D721Med (cell line): ENCODE measurements around the gene NINJ2.
"Not testable (repeated sequence)": the region's sequence is repeated elsewhere in the genome, so short reads cannot be mapped to it uniquely, and the experiment has no call there.

ENCODE experiments used
- DNase-seq: peaks from one replicate; pipeline ENCODE4 v3.0.0; 2011; ENCODE audit warnings: low spot score; ENCODE audit not compliant: insufficient read length
- FAIRE-seq: peaks from 2 replicates; lab custom pipeline; 2011; peaks lifted over from hg19 to GRCh38; lab: Jason Lieb, UNC
- TF ChIP-seq, protein P1 (sequence below): IDR thresholded peaks from 2 replicates; pipeline ENCODE4 v1.5.1; 2012; ENCODE audit warnings: mild to moderate bottlenecking, control low read depth; ENCODE audit not compliant: insufficient read depth; ENCODE audit errors: missing control alignments

The NINJ2 gene

DNA sequence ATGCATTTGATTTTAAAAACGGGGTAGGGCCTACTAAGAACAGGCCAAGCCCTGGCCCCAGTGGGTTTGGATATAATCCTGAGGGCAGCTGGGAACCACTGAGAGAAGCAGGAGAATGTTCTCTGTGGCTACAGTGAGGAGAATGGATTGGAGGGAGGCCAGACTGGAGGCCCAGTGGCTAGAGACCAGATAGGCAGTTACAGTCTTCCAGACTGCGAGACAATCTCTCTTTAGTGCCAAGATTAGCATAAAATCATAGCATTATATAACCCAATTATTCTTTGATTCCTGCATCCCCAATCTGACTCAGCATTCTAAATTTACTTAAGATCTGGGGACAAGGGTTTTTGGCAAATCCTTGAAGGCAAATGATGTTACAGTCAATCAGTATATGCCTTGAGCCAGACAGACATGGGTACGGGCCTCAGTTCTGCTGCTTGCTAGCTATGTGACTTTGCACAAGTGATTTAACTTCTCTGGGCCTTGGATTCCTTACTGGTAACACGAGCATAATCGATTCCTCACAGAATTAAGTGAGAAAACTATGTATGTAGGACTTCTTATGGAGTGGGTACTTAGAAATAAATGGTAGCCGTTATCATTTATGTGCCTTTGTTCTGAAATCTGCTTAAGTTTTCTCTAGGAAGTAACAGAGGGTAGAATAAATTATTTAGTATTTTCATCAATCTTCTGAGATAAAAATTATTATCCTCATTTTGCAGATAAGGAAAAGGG lies 18.3 kb downstream of the NINJ2 start:
- TF ChIP-seq, protein P1, sequence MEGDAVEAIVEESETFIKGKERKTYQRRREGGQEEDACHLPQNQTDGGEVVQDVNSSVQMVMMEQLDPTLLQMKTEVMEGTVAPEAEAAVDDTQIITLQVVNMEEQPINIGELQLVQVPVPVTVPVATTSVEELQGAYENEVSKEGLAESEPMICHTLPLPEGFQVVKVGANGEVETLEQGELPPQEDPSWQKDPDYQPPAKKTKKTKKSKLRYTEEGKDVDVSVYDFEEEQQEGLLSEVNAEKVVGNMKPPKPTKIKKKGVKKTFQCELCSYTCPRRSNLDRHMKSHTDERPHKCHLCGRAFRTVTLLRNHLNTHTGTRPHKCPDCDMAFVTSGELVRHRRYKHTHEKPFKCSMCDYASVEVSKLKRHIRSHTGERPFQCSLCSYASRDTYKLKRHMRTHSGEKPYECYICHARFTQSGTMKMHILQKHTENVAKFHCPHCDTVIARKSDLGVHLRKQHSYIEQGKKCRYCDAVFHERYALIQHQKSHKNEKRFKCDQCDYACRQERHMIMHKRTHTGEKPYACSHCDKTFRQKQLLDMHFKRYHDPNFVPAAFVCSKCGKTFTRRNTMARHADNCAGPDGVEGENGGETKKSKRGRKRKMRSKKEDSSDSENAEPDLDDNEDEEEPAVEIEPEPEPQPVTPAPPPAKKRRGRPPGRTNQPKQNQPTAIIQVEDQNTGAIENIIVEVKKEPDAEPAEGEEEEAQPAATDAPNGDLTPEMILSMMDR = no peak
- no peak for FAIRE-seq
- DNase-seq = no peak

DNA sequence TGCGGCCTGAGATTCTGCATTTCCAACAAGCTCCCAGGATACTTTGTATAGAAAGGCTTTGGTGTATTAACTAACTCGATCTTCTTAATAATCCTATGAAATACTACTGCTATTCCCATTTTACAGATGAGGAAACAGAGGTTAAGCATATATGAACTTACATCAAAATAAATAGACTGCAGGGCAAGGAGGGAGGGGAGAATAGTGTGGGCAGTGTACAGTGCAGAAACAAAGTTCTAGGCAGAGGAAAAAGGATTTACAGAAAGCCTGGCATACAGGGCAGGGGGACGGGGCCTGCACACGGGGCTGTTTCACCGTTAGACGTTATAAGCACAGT lies 19.0 kb downstream of the NINJ2 start:
- TF ChIP-seq, protein P1 = no peak

DNA sequence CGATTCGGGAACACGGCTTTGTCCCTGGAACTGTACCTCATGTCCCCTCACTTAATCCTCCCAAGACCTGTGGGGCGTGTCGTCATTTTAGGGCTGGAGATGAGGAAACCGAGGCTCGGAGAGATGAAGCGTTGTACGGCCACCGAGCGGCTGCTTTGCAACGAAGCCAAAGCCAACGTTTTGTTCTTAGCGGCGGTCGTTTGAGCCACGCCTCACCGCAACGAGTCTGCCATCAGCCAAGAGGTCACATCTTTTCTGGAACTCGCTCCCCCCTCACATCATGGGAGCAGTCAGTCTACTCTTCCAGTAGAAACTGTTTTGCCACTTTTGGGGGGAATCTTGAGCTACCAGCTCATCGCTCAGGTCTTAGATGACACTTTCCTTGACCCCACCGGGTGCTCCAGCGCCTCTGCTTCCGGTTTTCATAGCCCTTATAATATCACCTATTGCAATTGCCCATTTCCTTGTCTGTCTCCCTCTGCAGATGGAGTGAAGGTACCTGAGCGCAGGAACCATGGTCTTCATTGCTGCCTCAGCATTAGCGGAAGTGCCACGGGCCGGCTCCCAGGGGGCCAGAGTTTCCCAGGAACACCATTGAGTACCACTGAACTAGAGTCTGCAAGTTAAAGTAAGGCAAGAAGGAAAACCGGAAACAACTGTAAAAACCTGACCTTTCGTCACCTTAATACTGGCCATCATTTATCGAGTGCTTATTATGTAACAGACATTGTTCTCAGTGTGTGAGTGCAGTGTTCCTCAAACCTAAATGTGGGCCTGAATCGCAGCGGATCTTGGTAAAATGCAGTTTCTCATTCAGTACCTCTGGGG lies 19.6 kb downstream of the NINJ2 start:
- DNase-seq = no peak
- no peak for FAIRE-seq
- TF ChIP-seq, protein P1 = no peak

More for the DNA sequence above, 19.0 kb downstream of the NINJ2 start:
- no peak for DNase-seq
- no peak for FAIRE-seq

DNA sequence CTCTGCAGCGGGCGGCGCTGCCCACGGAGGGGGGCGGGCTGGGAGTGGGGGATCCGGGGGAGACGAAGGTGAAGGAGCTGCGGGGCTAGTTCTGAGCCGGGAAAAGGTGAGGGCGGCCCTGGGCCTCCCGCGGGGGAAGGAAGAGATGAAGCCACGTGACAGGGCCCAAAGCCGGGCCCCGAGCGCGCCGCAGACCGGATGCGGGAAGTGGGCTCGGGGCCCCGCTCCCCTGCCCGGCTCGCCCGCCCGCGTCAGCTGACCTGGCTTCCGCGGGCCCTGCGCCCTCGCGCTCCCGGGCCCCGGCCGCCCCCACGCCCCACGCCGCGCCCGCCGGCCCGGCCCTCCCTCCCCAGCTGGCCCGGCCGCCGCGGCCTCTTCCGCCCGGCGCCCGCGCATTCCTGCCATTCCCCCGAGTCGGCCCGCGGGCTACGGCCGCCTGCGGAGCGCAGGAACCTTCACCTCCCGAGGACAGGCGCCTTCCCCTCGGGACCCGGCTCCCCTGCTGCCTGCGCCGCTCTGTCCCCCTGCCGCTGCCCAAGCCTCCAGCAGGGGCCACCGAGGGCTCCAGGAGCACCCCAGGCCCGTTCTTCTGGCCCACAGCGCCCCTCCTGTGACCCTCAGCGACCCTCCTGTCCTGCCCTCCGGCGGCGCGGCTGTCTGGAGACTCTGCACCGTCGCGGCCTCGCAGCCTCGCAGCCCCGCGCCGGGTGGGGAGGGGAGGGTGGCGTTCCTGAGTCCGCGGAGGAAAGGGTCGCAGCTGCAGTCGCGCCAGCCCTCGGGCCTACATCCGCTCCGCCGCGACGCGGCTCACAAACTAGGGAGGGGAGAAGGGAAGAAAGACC lies 20.4 kb downstream of the NINJ2 start:
- DNase-seq = no peak
- TF ChIP-seq, protein P1 = no peak
- FAIRE-seq = no peak

DNA sequence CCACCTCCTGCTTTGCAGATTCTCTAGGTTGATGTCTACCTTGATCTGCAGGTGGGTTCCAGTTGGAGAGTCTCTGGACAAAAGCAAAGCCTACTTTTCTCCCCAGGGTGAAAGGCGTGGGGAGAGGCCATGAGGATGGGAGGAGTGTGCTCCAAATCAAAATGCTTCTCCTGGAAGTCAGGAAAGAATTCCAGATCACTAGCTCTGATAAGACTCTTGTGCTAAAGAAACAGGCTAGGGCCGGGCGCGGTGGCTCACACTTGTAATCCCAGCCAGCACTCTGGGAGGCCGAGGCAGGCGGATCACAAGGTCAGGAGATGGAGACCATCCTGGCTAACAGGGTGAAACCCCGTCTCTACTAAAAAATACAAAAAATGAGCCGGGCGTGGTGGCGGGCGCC lies 21.9 kb downstream of the NINJ2 start:
- FAIRE-seq, DNase-seq: not testable (repeated sequence)

DNA sequence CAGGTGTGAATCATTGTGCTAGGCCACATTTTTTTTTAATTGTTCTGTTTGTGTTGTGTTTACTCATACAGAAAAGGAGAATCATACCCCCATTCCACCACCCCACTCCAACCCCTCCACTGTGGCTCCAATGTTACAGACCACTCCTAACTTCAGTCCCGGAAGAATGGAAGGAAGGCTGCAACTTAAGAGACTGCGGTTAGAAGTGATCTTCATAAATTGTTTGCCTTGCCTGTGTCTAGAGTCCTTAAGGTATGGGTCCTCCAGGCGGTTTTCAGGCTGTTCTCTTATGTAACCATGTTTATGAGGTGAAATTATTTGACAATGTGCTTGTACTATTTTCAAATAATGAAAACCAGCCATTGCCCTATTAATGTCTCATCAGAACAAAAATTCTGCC lies 22.5 kb downstream of the NINJ2 start:
- no peak for FAIRE-seq
- no peak for DNase-seq
- TF ChIP-seq, protein P1 = no peak

DNA sequence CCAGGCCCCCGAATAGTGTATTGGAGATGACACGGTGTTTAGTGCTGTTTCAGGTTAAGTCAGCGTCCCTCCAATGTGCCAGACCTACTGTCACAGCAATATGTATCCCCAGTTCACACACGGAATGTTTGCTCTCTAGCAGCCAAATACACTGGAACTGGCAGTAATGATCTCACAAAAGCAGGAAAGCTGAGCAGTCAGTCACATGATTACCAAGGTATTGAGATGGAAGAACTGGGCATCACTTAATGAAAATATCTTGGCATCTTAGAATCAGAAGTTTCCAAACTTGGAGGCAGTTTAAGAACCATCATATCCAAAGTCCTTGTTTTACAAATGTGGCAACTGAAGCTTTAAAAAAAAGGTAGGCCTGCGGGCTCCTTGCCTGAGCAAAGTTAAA lies 23.3 kb downstream of the NINJ2 start:
- TF ChIP-seq, protein P1 = no peak
- DNase-seq = no peak
- FAIRE-seq = no peak
